ENCODE results near the gene SSBP4. TPM values are rescaled to one million over a fixed set of nuclear protein-coding genes. Genes with fewer than 3 reads are reported as not detected.

SSBP4 gene
- total RNA-seq, 1 donor from 2014 or later: 69.3 TPM

DNA sequence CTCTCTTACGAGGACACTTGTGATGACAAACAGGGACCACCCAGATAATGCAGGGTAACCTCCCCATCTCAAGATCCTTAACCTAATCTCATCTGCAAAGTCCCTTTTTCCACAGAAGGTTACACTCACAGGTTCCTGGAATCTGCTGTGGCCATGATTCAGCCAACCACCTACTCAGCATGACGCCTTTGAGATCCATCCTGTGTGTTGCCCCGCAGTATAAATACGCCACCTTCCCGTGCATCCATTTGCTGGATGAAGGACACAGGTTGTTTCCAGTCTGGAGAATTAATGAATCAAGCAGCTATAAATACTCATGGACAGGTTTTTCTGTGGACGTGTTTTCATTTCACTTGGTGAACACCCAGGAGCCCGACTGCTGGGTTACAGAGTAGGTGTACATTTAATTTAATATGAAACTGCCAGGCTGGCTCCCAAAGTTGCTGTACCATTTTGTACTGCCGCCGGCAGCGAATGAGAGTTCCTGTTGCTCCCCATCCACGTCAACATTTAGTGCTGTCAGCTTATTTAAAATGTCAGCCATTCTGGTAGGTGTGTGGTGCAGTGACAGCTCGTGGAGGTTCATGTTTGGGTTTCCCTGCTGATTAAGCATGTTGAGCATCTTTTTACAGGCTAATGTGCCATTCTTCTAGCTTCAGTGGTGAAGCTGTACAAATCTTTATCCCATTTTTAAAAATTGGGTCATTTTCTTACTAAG is 62.5 kb downstream of the SSBP4 start:
- FAIRE-seq (no peak), DNase-seq (ENCODE audit: low spot score in 2 of 2) (no peak)

GRCh38 chr19:18483119-18483890 is 64.1 kb downstream of the SSBP4 start:
- DNase-seq (ENCODE audit: low spot score in 2 of 2): no peak
- FAIRE-seq: no peak

Small RNAs within 50 kb of the gene (small RNA-seq; reads per million reads assigned to genes)
- not detected for gene MIR3189

Other genes starting within 250 kb of the SSBP4 start
- gene IFI30, start 245.6 kb upstream of the SSBP4 start, total RNA-seq: 0.41 TPM
- gene MPV17L2, start 226.2 kb upstream of the SSBP4 start, total RNA-seq: 4.5 TPM
- 42.0 TPM for gene RAB3A, start 215.4 kb upstream of the SSBP4 start, total RNA-seq
- gene PDE4C, start 193.0 kb upstream of the SSBP4 start, total RNA-seq: 1.2 TPM
- 0.41 TPM for gene IQCN, start 144.9 kb upstream of the SSBP4 start, total RNA-seq
- 35.5 TPM for gene JUND, start 137.8 kb upstream of the SSBP4 start, total RNA-seq
- gene LSM4, start 96.3 kb upstream of the SSBP4 start, total RNA-seq: 80.3 TPM
- 18.3 TPM for gene PGPEP1, start 78.8 kb upstream of the SSBP4 start, total RNA-seq
- not detected for gene GDF15, start 33.2 kb upstream of the SSBP4 start, total RNA-seq
- 0.41 TPM for gene LRRC25, start 21.8 kb upstream of the SSBP4 start, total RNA-seq
- 62.8 TPM for gene ISYNA1, start 18.7 kb downstream of the SSBP4 start, total RNA-seq
- gene ELL, start 102.7 kb downstream of the SSBP4 start, total RNA-seq: 7.7 TPM
- gene FKBP8, start 124.2 kb downstream of the SSBP4 start, total RNA-seq: 178 TPM
- 14.7 TPM for gene KXD1, start 138.5 kb downstream of the SSBP4 start, total RNA-seq
- gene UBA52, start 152.5 kb downstream of the SSBP4 start, total RNA-seq: 742 TPM
- gene REX1BD, start 169.4 kb downstream of the SSBP4 start, total RNA-seq: 17.1 TPM
- gene CRLF1, start 187.4 kb downstream of the SSBP4 start, total RNA-seq: 2.4 TPM
- gene TMEM59L, start 193.5 kb downstream of the SSBP4 start, total RNA-seq: 34.2 TPM
- gene KLHL26, start 217.6 kb downstream of the SSBP4 start, total RNA-seq: 5.7 TPM